Natural killer cell (primary cell): Measurements from ENCODE around the gene NT5DC1. TPM values are rescaled to one million over a fixed set of nuclear protein-coding genes. Genes with fewer than 3 reads are reported as not detected.

Experiments used
- ATAC-seq, 3 donors: fragments of 150-1000 bp in 2 of 3; fragments of 200-7000 bp in 1 of 3; cut with Tn5 transposase; 1 replicate in 1 of 3; 2 replicates in 2 of 3; pipeline ENCODE4 v1.10.0; 2021; ENCODE audit warnings: mild to moderate bottlenecking in 2 of 3, moderate library complexity in 2 of 3
- DNase-seq, 2 donors: peaks; one replicate each; pipeline versions ENCODE4 v3.0.0 to v3.0.0-alpha.2; 2013 to 2021; ENCODE audit warnings: mixed read lengths in 1 of 2
- H3K27ac ChIP-seq: one replicate; pipeline ENCODE4 v1.5.1; 2013; ENCODE audit warnings: mild to moderate bottlenecking, low read length
- H3K27me3 ChIP-seq: one replicate; pipeline ENCODE4 v1.6.1; 2013; ENCODE audit warnings: low read length; ENCODE audit not compliant: control insufficient read depth, insufficient read depth
- H3K36me3 ChIP-seq: one replicate; pipeline ENCODE4 v1.6.1; 2013; ENCODE audit warnings: low read length; ENCODE audit not compliant: control insufficient read depth, insufficient read depth
- H3K4me1 ChIP-seq: one replicate; pipeline ENCODE4 v1.6.1; 2013; ENCODE audit warnings: low read length; ENCODE audit not compliant: control insufficient read depth, insufficient read depth
- H3K4me3 ChIP-seq: one replicate; pipeline ENCODE4 v1.5.1; 2013; ENCODE audit warnings: low read length
- H3K9me3 ChIP-seq: one replicate; pipeline ENCODE4 v1.6.1; 2013; ENCODE audit warnings: low read length; ENCODE audit not compliant: control insufficient read depth, insufficient read depth
- H3K27ac Mint-ChIP-seq, 2 donors: one replicate each; pipeline ENCODE4 v1.8.0; 2022; ENCODE audit warnings: mild to moderate bottlenecking in 2 of 2, mixed read lengths in 2 of 2, moderate library complexity in 1 of 2
- H3K27me3 Mint-ChIP-seq, 2 donors: one replicate each; pipeline ENCODE4 v1.8.0; 2022; ENCODE audit warnings: low read depth in 2 of 2, mixed read lengths in 2 of 2
- H3K36me3 Mint-ChIP-seq: one replicate; pipeline ENCODE4 v1.8.0; 2022; ENCODE audit warnings: mixed read lengths
- H3K4me1 Mint-ChIP-seq, 2 donors: one replicate each; pipeline ENCODE4 v1.8.0; 2022; ENCODE audit warnings: mixed read lengths in 2 of 2
- H3K4me3 Mint-ChIP-seq: one replicate; pipeline ENCODE4 v1.8.0; 2022; ENCODE audit warnings: mild to moderate bottlenecking, moderate library complexity, mixed read lengths
- H3K9me3 Mint-ChIP-seq, 2 donors: one replicate each; pipeline ENCODE4 v1.8.0; 2022; ENCODE audit warnings: mixed read lengths in 2 of 2
- CTCF ChIP-seq: fragments of 200-600 bp; IDR thresholded peaks from one replicate; pipeline ENCODE4 v1.8.0; 2022; ENCODE audit warnings: antibody characterized with exemption
- WGBS: methylation state at CpG from one replicate; pipeline ENCODE4 v1.1.7; 2013; ENCODE audit warnings: missing lambda C conversion rate; ENCODE audit not compliant: insufficient coverage; 5-methylcytosine and 5-hydroxymethylcytosine counted together
- intact Hi-C: fragments of 100-400 bp; cut with micrococcal nuclease; formaldehyde crosslinking; loops from one replicate; pipeline ENCODE4 v1.14.2; 2022
- total RNA-seq, 4 donors: library from RNA; stranded (reverse); fragments of 120-200 nt in 1 of 4; gene quantifications; one replicate each; pipeline versions ENCODE4 v1.2.3 to v1.2.4, GENCODE V29; 2013 to 2022

Gene NT5DC1
- total RNA-seq, 3 donors from 2014 or later (not counting 1 experiment from before 2014, with no cell fraction given) = 19.1 to 29.4 (median 20.5) TPM

GRCh38 chr6:116062496-116062895 is 38.2 kb upstream of the NT5DC1 start:
- no peaks in the 10 kb centered on the region for H3K4me1 ChIP-seq
- DNase-seq (no peak), ATAC-seq (no peak)
- Mint-ChIP-seq H3K9me3 (no peaks in the 10 kb centered on the region), H3K27me3 (peaks cover 0 to 17% of the 10 kb centered on the region in 2 donors), H3K36me3 (no peaks in the 10 kb centered on the region), H3K27ac (no peak overlapping the region), H3K4me1 (no peaks in the 10 kb centered on the region), H3K4me3 (no peak overlapping the region)
- H3K36me3 ChIP-seq = no peaks in the 10 kb centered on the region
- intact Hi-C loops = no loop called here
- 75% methylated on average over 3 of the region's 4 CpGs for WGBS
- H3K9me3 ChIP-seq = no peaks in the 10 kb centered on the region
- H3K27me3 ChIP-seq = no peaks in the 10 kb centered on the region
- no peak for TF ChIP-seq CTCF
- no peak overlapping the region for H3K4me3 ChIP-seq
- H3K27ac ChIP-seq = no peak overlapping the region

GRCh38 chr6:116064666-116065065 is 36.0 kb upstream of the NT5DC1 start:
- Histone ChIP-seq H3K36me3 (no peaks in the 10 kb centered on the region), H3K9me3 (no peaks in the 10 kb centered on the region), H3K4me3 (no peak overlapping the region), H3K27ac (no peak overlapping the region), H3K4me1 (no peaks in the 10 kb centered on the region), H3K27me3 (peaks cover 3% of the 10 kb centered on the region)
- no peak for TF ChIP-seq CTCF
- DNase-seq = no peak
- peaks cover under 1 to 20% of the 10 kb centered on the region in 2 donors for H3K27me3 Mint-ChIP-seq
- no peak overlapping the region for H3K4me3 Mint-ChIP-seq
- H3K9me3 Mint-ChIP-seq = no peaks in the 10 kb centered on the region
- H3K27ac Mint-ChIP-seq = no peak overlapping the region
- no peak for ATAC-seq
- H3K36me3 Mint-ChIP-seq = no peaks in the 10 kb centered on the region
- intact Hi-C loops = no loop called here
- H3K4me1 Mint-ChIP-seq = no peaks in the 10 kb centered on the region

- intact Hi-C loops = no loop called here
- H3K27ac ChIP-seq = no peak overlapping the region
- Mint-ChIP-seq H3K4me3 (no peak overlapping the region), H3K27me3 (peaks cover 4 to 18% of the 10 kb centered on the region in 2 donors), H3K9me3 (no peaks in the 10 kb centered on the region), H3K36me3 (no peaks in the 10 kb centered on the region), H3K4me1 (no peaks in the 10 kb centered on the region), H3K27ac (no peak overlapping the region)
- ATAC-seq = no peak
- no peak for DNase-seq
- no peaks in the 10 kb centered on the region for H3K36me3 ChIP-seq
- H3K4me1 ChIP-seq = no peaks in the 10 kb centered on the region
- TF ChIP-seq CTCF = no peak
- no peak overlapping the region for H3K4me3 ChIP-seq
- WGBS = 91% methylated on average over 2 of the region's 2 CpGs
- no peaks in the 10 kb centered on the region for H3K9me3 ChIP-seq
- H3K27me3 ChIP-seq = peaks cover 3% of the 10 kb centered on the region
Observed at GRCh38 chr6:116066789-116067188, 33.9 kb upstream of the NT5DC1 start.

GRCh38 chr6:116070101-116070500 is 30.6 kb upstream of the NT5DC1 start:
- WGBS = 100% methylated on average over 1 of the region's 1 CpG
- no peaks in the 10 kb centered on the region for H3K4me1 Mint-ChIP-seq
- no peaks in the 10 kb centered on the region for H3K36me3 Mint-ChIP-seq
- H3K27me3 Mint-ChIP-seq = peaks cover 4 to 11% of the 10 kb centered on the region in 2 donors
- Histone ChIP-seq H3K4me1 (no peaks in the 10 kb centered on the region), H3K4me3 (no peak overlapping the region), H3K27ac (no peak overlapping the region), H3K36me3 (no peaks in the 10 kb centered on the region), H3K9me3 (no peaks in the 10 kb centered on the region), H3K27me3 (peaks cover 3% of the 10 kb centered on the region)
- ATAC-seq = no peak
- H3K4me3 Mint-ChIP-seq = no peak overlapping the region
- DNase-seq = no peak
- intact Hi-C loops = no loop called here
- no peaks in the 10 kb centered on the region for H3K9me3 Mint-ChIP-seq
- H3K27ac Mint-ChIP-seq = no peak overlapping the region
- TF ChIP-seq CTCF = no peak
